ENCODE data around the gene RAD51D. TPM values are rescaled to one million over a fixed set of nuclear protein-coding genes. Genes with fewer than 3 reads are reported as not detected.

The RAD51D gene
- total RNA-seq, result 10 to 100 TPM in 1 of 2 donors, 1 to 10 TPM in 1; 9.9 to 12.0 TPM

DNA sequence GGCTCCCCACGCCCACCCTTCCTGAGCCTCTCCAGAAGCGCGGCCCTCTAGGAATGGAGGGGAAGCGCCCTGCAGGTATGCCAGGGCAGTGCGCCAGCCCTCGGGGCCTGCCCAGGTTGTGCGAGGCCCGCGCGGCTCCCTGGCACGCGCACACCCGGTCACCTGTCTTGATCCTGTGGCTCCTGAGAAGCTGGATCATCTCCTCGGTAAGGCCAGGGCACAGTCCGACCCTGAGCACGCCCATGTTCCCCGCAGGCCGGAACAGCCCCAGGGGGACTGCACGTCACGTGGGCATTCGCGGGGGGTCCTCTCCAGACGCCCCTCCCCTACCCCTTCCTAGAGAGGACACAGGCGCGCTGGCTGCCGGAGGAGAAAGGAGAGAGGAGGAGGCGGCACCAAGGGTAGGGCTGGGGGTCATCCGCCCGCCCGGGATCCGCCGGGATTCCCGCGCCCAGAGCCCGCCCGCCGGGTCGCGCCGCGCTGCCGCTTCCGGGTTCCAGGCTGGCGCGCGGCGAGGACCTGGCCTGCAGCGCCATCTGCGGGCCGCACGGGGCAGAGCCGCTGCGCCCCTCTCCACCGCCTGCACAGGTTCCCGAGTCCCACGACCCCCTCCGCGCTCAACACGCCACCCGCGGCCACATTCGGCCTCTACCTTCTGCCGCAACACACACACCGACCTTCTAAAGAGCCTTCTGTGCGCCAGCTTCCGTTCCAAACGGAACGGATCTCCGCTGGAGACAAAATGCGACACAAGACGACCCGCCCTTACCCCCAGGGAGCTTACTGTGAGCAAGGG lies at the start of gene RAD51D:
TSS of gene RAD51D (minus strand) at position 491 of the 796 bp plus-strand sequence. CDS start at position 244, 247 bp downstream.
- Histone ChIP-seq H3K36me3 (no peaks in the 10 kb centered on the region), H3K27me3 (replicated peaks; ENCODE audit: insufficient read depth) (no peaks in the 10 kb centered on the region), H3K9me3 (no peaks in the 10 kb centered on the region), H3K27ac (peak within 1 kb of the TSS; percentile 53 to 61), H3K4me3 (peak within 1 kb of the TSS; percentile 57 to 64), H3K4me1 (replicated peaks) (no peaks in the 10 kb centered on the region)
- peak; percentile 18 for TF ChIP-seq POLR2A (IDR thresholded peaks at IDR 0.05)
- TF ChIP-seq POLR2AphosphoS5 (IDR thresholded peaks at IDR 0.05), result no peak
- TF ChIP-seq CTCF (IDR thresholded peaks at IDR 0.05), result peak; percentile 94 to 99 (median 96)
- peak; percentile 42 for DNase-seq (ENCODE audit: low spot score)
- WGBS, result under 1% methylated on average over 68 of the region's 72 CpGs
- intact Hi-C loops (cut with DNase I), result loop anchor here (5.0 kb wide), 2 partner anchors 577 to 697 kb away; no protein-coding TSS in a partner anchor

DNA sequence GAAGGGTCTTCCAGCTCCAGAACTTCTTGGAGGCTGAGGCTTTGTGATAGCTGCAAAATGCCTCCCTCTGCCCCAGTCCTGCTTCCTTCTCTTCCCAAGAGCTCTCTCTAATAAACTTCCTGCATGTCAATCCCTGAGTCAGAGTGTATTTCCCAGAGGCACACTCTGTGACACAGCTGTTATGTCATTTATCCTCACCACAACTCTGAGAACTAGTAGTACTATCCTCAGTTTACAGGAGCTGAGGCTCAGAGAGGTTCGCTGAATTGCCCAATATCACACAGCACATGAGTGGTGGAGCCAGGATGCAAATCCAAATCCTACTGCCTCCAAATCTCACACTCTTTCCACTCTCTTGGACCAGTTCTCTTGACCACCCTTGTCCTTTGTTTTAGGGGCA lies 48.0 kb upstream of the RAD51D start:
- intact Hi-C loops (cut with DNase I), result no loop called here

DNA sequence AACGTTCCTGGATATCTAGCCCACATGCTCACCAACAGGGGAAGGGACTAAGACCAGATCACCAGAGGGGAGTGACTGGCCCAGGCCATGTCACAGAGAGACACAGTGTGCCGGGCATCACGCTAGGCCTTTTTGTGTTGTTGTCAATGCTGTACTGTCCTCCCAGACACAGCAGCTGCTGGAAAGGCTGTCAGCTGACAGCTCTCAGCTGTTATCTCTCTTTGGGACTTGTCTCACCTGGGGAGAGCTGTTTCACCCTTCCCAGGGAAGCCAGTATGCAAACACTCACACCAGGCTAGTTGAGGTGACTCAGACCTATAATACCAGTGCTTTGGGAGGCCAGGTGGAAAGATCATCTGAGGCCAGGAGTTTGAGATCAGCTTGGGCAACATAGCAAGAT lies 47.4 kb upstream of the RAD51D start:
- no peak for TF ChIP-seq CTCF (IDR thresholded peaks at IDR 0.05)
- no peak for TF ChIP-seq POLR2AphosphoS5 (IDR thresholded peaks at IDR 0.05)
- 55% methylated on average over 3 of the region's 3 CpGs for WGBS
- intact Hi-C loops (cut with DNase I), result no loop called here
- no peaks in the 10 kb centered on the region for H3K36me3 ChIP-seq
- H3K9me3 ChIP-seq, result no peaks in the 10 kb centered on the region
- H3K4me3 ChIP-seq, result no peak overlapping the region
- H3K27ac ChIP-seq, result no peak overlapping the region
- no peak for DNase-seq (ENCODE audit: low spot score)
- H3K27me3 ChIP-seq (replicated peaks; ENCODE audit: insufficient read depth), result no peaks in the 10 kb centered on the region
- H3K4me1 ChIP-seq (replicated peaks), result no peaks in the 10 kb centered on the region

More for the DNA sequence above, 48.0 kb upstream of the RAD51D start:
- Histone ChIP-seq H3K9me3 (no peaks in the 10 kb centered on the region), H3K27me3 (replicated peaks; ENCODE audit: insufficient read depth) (no peaks in the 10 kb centered on the region), H3K4me1 (replicated peaks) (no peaks in the 10 kb centered on the region), H3K36me3 (no peaks in the 10 kb centered on the region), H3K4me3 (no peak overlapping the region), H3K27ac (no peak overlapping the region)
- TF ChIP-seq POLR2AphosphoS5 (IDR thresholded peaks at IDR 0.05) (no peak), CTCF (IDR thresholded peaks at IDR 0.05) (no peak), POLR2A (IDR thresholded peaks at IDR 0.05) (no peak)
- no peak for DNase-seq (ENCODE audit: low spot score)
- WGBS, result 84% methylated on average over 1 of the region's 1 CpG

- intact Hi-C loops (cut with DNase I), result no loop called here
- H3K4me1 ChIP-seq (replicated peaks), result no peaks in the 10 kb centered on the region
- no peaks in the 10 kb centered on the region for H3K27me3 ChIP-seq (replicated peaks; ENCODE audit: insufficient read depth)
- no peaks in the 10 kb centered on the region for H3K36me3 ChIP-seq
- no peak overlapping the region for H3K27ac ChIP-seq
- H3K4me3 ChIP-seq, result no peak overlapping the region
- no peaks in the 10 kb centered on the region for H3K9me3 ChIP-seq
- TF ChIP-seq CTCF (IDR thresholded peaks at IDR 0.05) (no peak), POLR2AphosphoS5 (IDR thresholded peaks at IDR 0.05) (no peak), POLR2A (IDR thresholded peaks at IDR 0.05) (no peak)
- DNase-seq (ENCODE audit: low spot score), result no peak
- 42% methylated on average over 5 of the region's 5 CpGs for whole genome bisulfite sequencing
Measured at GRCh38 chr17:35166526-35166925, 46.9 kb upstream of the RAD51D start.

DNA sequence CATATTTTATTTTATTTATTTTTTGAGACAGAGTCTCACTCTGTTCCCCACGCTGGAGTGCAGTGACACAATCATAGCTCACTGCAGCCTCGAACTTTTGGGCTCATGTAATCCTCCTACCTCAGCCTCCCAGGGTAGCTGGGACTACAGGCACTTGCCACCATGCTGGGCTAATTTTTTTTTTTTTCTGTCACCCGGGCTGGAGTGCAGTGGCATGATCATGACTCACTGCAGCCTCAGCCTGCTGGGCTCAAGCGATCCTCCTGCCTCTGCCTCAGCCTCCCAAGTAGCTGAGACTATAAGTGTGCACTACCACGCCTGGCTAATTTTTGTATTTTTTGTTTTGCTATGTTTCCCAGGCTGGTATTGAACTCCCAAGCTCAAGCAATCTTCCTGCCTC lies 45.1 kb upstream of the RAD51D start:
- Histone ChIP-seq H3K27me3 (replicated peaks; ENCODE audit: insufficient read depth) (no peaks in the 10 kb centered on the region), H3K27ac (no peak overlapping the region), H3K9me3 (no peaks in the 10 kb centered on the region), H3K4me1 (replicated peaks) (no peaks in the 10 kb centered on the region), H3K36me3 (no peaks in the 10 kb centered on the region), H3K4me3 (no peak overlapping the region)
- WGBS, result 69% methylated on average over 5 of the region's 5 CpGs
- no peak for DNase-seq (ENCODE audit: low spot score)
- intact Hi-C loops (cut with DNase I), result no loop called here
- no peak for TF ChIP-seq POLR2AphosphoS5 (IDR thresholded peaks at IDR 0.05)
- no peak for TF ChIP-seq CTCF (IDR thresholded peaks at IDR 0.05)
- TF ChIP-seq POLR2A (IDR thresholded peaks at IDR 0.05), result no peak
